IMR-90 (cell line): ENCODE results near the gene THSD7B. TPM values are rescaled to one million over a fixed set of nuclear protein-coding genes. Genes with fewer than 3 reads are reported as not detected.

Experiments used
- ATAC-seq: fragments of 200-7000 bp; cut with Tn5 transposase; 2 replicates; pipeline ENCODE4 v1.9.1; 2020; ENCODE audit warnings: low read depth, mild to moderate bottlenecking, moderate library complexity
- BruUV-seq: library from RNA; stranded (reverse); fragments of 400-500 nt; replicated peaks from 2 replicates; lab custom pipeline; 2021; lab: Mats Ljungman, UMichigan
- CTCF ChIA-PET: fragments of 300-600 bp; formaldehyde crosslinking; extraction: SDS; loops from one replicate; lab custom pipeline; 2021; ENCODE audit warnings: antibody characterized with exemption; lab: Yijun Ruan, JAX
- POLR2A ChIA-PET: fragments of 300-600 bp; sonication (Branson Sonifier 250); formaldehyde crosslinking; loops from one replicate; lab custom pipeline; 2022; ENCODE audit warnings: antibody characterized with exemption; ENCODE audit not compliant: unreplicated experiment; lab: Charles Lee
- DNase-seq: peaks from one replicate; pipeline ENCODE4 v3.0.0; 2013
- H2AFZ ChIP-seq: replicated peaks from 2 replicates; pipeline ENCODE3; 2013; ENCODE audit warnings: low read length, mild to moderate bottlenecking; ENCODE audit not compliant: poor library complexity
- H2AK5ac ChIP-seq: 2 replicates; pipeline ENCODE4 v1.6.1; 2013; ENCODE audit warnings: low read depth, low read length, inconsistent platforms
- H2AK9ac ChIP-seq: replicated peaks from 2 replicates; pipeline ENCODE3; 2013; ENCODE audit warnings: mild to moderate bottlenecking, low read depth, low read length, moderate library complexity; ENCODE audit not compliant: poor library complexity
- H2BK120ac ChIP-seq: 2 replicates; pipeline ENCODE4 v1.6.1; 2013; ENCODE audit warnings: low read depth, low read length, inconsistent platforms
- H2BK15ac ChIP-seq: 3 replicates; pipeline ENCODE4 v1.6.1; 2013; ENCODE audit warnings: low read depth, low read length, inconsistent platforms
- H2BK20ac ChIP-seq: 2 replicates; pipeline ENCODE4 v1.6.1; 2013; ENCODE audit warnings: low read depth, mild to moderate bottlenecking, inconsistent platforms, low read length, moderate library complexity
- H2BK5ac ChIP-seq: 2 replicates; pipeline ENCODE4 v1.6.1; 2013; ENCODE audit warnings: mild to moderate bottlenecking, low read depth, low read length, inconsistent platforms; ENCODE audit not compliant: poor library complexity, severe bottlenecking
- H3K14ac ChIP-seq: replicated peaks from 2 replicates; pipeline ENCODE4 v1.6.1; 2013; ENCODE audit warnings: low read depth, low read length, inconsistent platforms
- H3K18ac ChIP-seq: 2 replicates; pipeline ENCODE4 v1.6.1; 2013; ENCODE audit warnings: low read depth, low read length, control low read depth
- H3K23ac ChIP-seq: 2 replicates; pipeline ENCODE4 v1.6.1; 2013; ENCODE audit warnings: low read depth, low read length, inconsistent platforms
- H3K27ac ChIP-seq: 2 replicates; pipeline ENCODE4 v1.5.1; 2013; ENCODE audit warnings: mild to moderate bottlenecking, control low read depth, low read length; ENCODE audit not compliant: insufficient read depth
- H3K27me3 ChIP-seq: 2 replicates; pipeline ENCODE4 v1.6.1; 2013; ENCODE audit warnings: low read length; ENCODE audit not compliant: control insufficient read depth, insufficient read depth
- H3K36me3 ChIP-seq: 2 replicates; pipeline ENCODE4 v1.6.1; 2013; ENCODE audit warnings: low read length, mixed read lengths; ENCODE audit not compliant: control insufficient read depth, insufficient read depth
- H3K4ac ChIP-seq: 2 replicates; pipeline ENCODE4 v1.6.1; 2013; ENCODE audit warnings: low read depth, low read length, inconsistent platforms
- H3K4me1 ChIP-seq: 2 replicates; pipeline ENCODE4 v1.6.1; 2013; ENCODE audit warnings: low read length, mixed read lengths; ENCODE audit not compliant: control insufficient read depth, insufficient read depth
- H3K4me2 ChIP-seq: 2 replicates; pipeline ENCODE4 v1.6.1; 2013; ENCODE audit warnings: low read depth, mild to moderate bottlenecking, control low read depth, low read length, moderate library complexity
- H3K4me3 ChIP-seq: 2 replicates; pipeline ENCODE4 v1.5.1; 2013; ENCODE audit warnings: low read depth, mild to moderate bottlenecking, control low read depth, low read length, moderate library complexity; ENCODE audit not compliant: insufficient read depth
- H3K56ac ChIP-seq: 2 replicates; pipeline ENCODE4 v1.6.1; 2013; ENCODE audit warnings: low read length, inconsistent platforms; ENCODE audit not compliant: insufficient read depth; ENCODE audit errors: extremely low read depth
- H3K79me1 ChIP-seq, 2 experiments: 2 replicates each; pipeline ENCODE4 v1.6.1; 2013; ENCODE audit warnings: low read length in 2 of 2, inconsistent platforms in 1 of 2, low read depth in 1 of 2
- H3K9ac ChIP-seq: 2 replicates; pipeline ENCODE4 v1.6.1; 2013; ENCODE audit warnings: low read depth, low read length, control low read depth
- H3K9me1 ChIP-seq: 2 replicates; pipeline ENCODE4 v1.6.1; 2013; ENCODE audit warnings: low read length, inconsistent platforms; ENCODE audit not compliant: insufficient read depth
- H3K9me3 ChIP-seq: 2 replicates; pipeline ENCODE4 v1.6.1; 2013; ENCODE audit warnings: low read length; ENCODE audit not compliant: control insufficient read depth, insufficient read depth
- H4K20me1 ChIP-seq: 2 replicates; pipeline ENCODE4 v1.6.1; 2013; ENCODE audit warnings: low read length, inconsistent platforms; ENCODE audit not compliant: insufficient read depth
- H4K5ac ChIP-seq: 2 replicates; pipeline ENCODE4 v1.6.1; 2013; ENCODE audit warnings: mild to moderate bottlenecking, low read depth, low read length, control low read depth
- H4K8ac ChIP-seq, 2 experiments: 2 replicates each; pipeline ENCODE4 v1.6.1; 2013; ENCODE audit warnings: low read depth in 2 of 2, low read length in 2 of 2, control low read depth in 1 of 2, inconsistent platforms in 1 of 2
- H4K91ac ChIP-seq: 2 replicates; pipeline ENCODE4 v1.6.1; 2013; ENCODE audit warnings: low read depth, low read length, inconsistent platforms; ENCODE audit not compliant: insufficient read depth
- BHLHE40 ChIP-seq: fragments of 150-350 bp; IDR thresholded peaks from 2 replicates; pipeline ENCODE4 v1.6.1; 2016; ENCODE audit warnings: mild to moderate bottlenecking, low read depth, low read length
- CEBPB ChIP-seq: IDR thresholded peaks from 2 replicates; pipeline ENCODE4 v1.6.1; 2012; ENCODE audit warnings: low read depth, low read length, improper control_type of control experiment
- CHD1 ChIP-seq: IDR thresholded peaks from 2 replicates; pipeline ENCODE4 v1.6.1; 2012; ENCODE audit warnings: low read depth, low read length, improper control_type of control experiment
- FOS ChIP-seq: fragments of 150-350 bp; IDR thresholded peaks from 2 replicates; pipeline ENCODE4 v1.6.1; 2016; ENCODE audit warnings: low read depth, low read length
- MAFK ChIP-seq: IDR thresholded peaks from 2 replicates; pipeline ENCODE4 v1.6.1; 2012; ENCODE audit warnings: low read depth, low read length, improper control_type of control experiment
- MAZ ChIP-seq: IDR thresholded peaks from 2 replicates; pipeline ENCODE4 v1.6.1; 2012; ENCODE audit warnings: low read depth, mild to moderate bottlenecking, low read length, improper control_type of control experiment, moderate library complexity, borderline replicate concordance
- MXI1 ChIP-seq: IDR thresholded peaks from 2 replicates; pipeline ENCODE4 v1.6.1; 2012; ENCODE audit warnings: low read depth, mild to moderate bottlenecking, low read length, moderate library complexity, borderline replicate concordance
- NFE2L2 ChIP-seq: fragments of 150-350 bp; IDR thresholded peaks from 2 replicates; pipeline ENCODE4 v1.6.1; 2016; ENCODE audit warnings: low read depth, mild to moderate bottlenecking, low read length
- POLR2A ChIP-seq: IDR thresholded peaks from 2 replicates; pipeline ENCODE4 v1.6.1; 2012; ENCODE audit warnings: mild to moderate bottlenecking, low read depth, low read length
- RAD21 ChIP-seq: IDR thresholded peaks from 2 replicates; pipeline ENCODE4 v1.6.1; 2012; ENCODE audit warnings: low read length, improper control_type of control experiment
- RCOR1 ChIP-seq: IDR thresholded peaks from 2 replicates; pipeline ENCODE4 v1.6.1; 2012; ENCODE audit warnings: mild to moderate bottlenecking, low read length, improper control_type of control experiment; ENCODE audit not compliant: insufficient replicate concordance
- RFX5 ChIP-seq: IDR thresholded peaks from 2 replicates; pipeline ENCODE4 v1.8.0; 2012; ENCODE audit warnings: low read depth, mild to moderate bottlenecking, low read length, moderate library complexity
- SMC3 ChIP-seq: fragments of 150-350 bp; IDR thresholded peaks from 2 replicates; pipeline ENCODE4 v1.6.1; 2016; ENCODE audit warnings: low read depth, mild to moderate bottlenecking, antibody characterized with exemption, low read length, moderate library complexity
- WGBS, 2 experiments: methylation state at CpG; one replicate each; pipeline versions ENCODE4 v1.1.5 to v1.1.7; 2013; ENCODE audit warnings: missing lambda C conversion rate in 2 of 2; ENCODE audit not compliant: insufficient read length in 1 of 2; ENCODE audit errors: extremely low coverage in 2 of 2; 5-methylcytosine and 5-hydroxymethylcytosine counted together
- dilution Hi-C: fragments of 300-500 bp; cut with HindIII; formaldehyde crosslinking; loops from one replicate; pipeline ENCODE4 v1.14.3; 2018; ENCODE audit warnings: low sequenced_read_pairs; ENCODE audit not compliant: unreplicated experiment
- in situ Hi-C: fragments of 300-500 bp; cut with MboI; formaldehyde crosslinking; loops from 3 replicates; pipeline ENCODE4 v1.14.3; 2019; ENCODE audit warnings: low sequenced_read_pairs, inconsistent platforms, mixed read lengths
- intact Hi-C: fragments of 100-400 bp; cut with micrococcal nuclease; formaldehyde crosslinking; loops from 2 replicates; pipeline ENCODE4 v1.10.0; 2022
- polyA plus RNA-seq, 3 experiments: library from polyadenylated mRNA; depleted of rRNA; stranded (reverse); fragments of >200 nt; gene quantifications; 2 replicates each; pipeline ENCODE4 v1.2.3, GENCODE V29; 2012; ENCODE audit warnings: low replicate concordance in 1 of 3
- total RNA-seq: library from RNA; depleted of rRNA; stranded (reverse); fragments of >200 nt; gene quantifications from 2 replicates; pipeline ENCODE4 v1.2.3, GENCODE V29; 2012
- TF ChIP-seq, protein P1 (sequence below): fragments of 150-350 bp; IDR thresholded peaks from 2 replicates; pipeline ENCODE4 v1.6.1; 2017; ENCODE audit warnings: mild to moderate bottlenecking, antibody characterized with exemption, low read length, low read depth
- TF ChIP-seq, protein P2 (sequence below): fragments of 150-350 bp; IDR thresholded peaks from 2 replicates; pipeline ENCODE4 v1.6.1; 2016; ENCODE audit warnings: low read depth, mild to moderate bottlenecking, low read length, moderate library complexity, borderline replicate concordance
- TF ChIP-seq, protein P3 (sequence below): conservative IDR thresholded peaks from 2 replicates; pipeline ENCODE4 v1.5.1; 2012; ENCODE audit warnings: mild to moderate bottlenecking, low read depth, low read length, improper control_type of control experiment

Gene THSD7B
- total and polyA plus RNA-seq, 2 of the 4 experiments (the other 2 are of a cell fraction): not detected

DNA sequence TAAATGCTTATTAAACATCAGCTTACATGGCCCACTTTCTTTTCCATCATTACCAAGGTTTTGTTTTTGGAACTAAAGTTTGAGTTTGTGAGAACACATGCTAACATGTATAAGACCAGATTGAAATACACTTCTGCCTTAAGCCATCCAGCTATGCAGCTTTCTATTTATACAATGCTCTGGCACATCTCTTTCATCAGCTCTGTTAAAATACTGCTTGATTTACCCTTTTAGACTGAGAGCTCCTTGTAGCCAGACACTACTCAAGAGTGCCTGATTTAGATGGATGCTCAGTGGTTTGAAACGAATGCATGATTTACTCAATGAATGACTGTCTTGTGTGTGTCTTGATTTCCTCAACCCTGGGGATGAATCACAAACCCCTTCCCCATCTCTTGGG, 392.5 kb downstream of the THSD7B start:
- Histone ChIP-seq H2BK120ac (no peak overlapping the region), H3K4me2 (no peak overlapping the region), H2AK5ac (no peak overlapping the region), H4K91ac (no peak overlapping the region), H3K36me3 (no peaks in the 10 kb centered on the region), H3K27me3 (no peaks in the 10 kb centered on the region), H3K9me1 (no peaks in the 10 kb centered on the region), H2AFZ (no peak overlapping the region), H4K20me1 (no peaks in the 10 kb centered on the region), H3K56ac (no peak overlapping the region), H3K9ac (no peak overlapping the region), H2BK5ac (no peak overlapping the region), H3K4ac (no peak overlapping the region), H4K8ac (no peak overlapping the region), H3K14ac (no peak overlapping the region), H4K5ac (no peak overlapping the region), H3K23ac (no peak overlapping the region), H2BK20ac (no peak overlapping the region), H3K27ac (no peak overlapping the region), H2AK9ac (no peak overlapping the region), H3K4me3 (no peak overlapping the region), H3K18ac (no peak overlapping the region), H3K9me3 (peaks cover 12% of the 10 kb centered on the region; the same call in 1 of the 2 replicates), H2BK15ac (no peak overlapping the region), H3K79me1 (no peaks in the 10 kb centered on the region), H3K4me1 (no peaks in the 10 kb centered on the region)
- no CpG with 5 or more reads among the region's 1 CpG for WGBS, 2 experiments
- dilution Hi-C loops: no loop called here
- BruUV-seq: no TSS peak
- in situ Hi-C loops: no loop called here
- ChIA-PET POLR2A (no interaction called here), CTCF (no interaction called here)
- DNase-seq: no peak
- ATAC-seq: no peak
- intact Hi-C loops: no loop called here
- no peak for TF ChIP-seq CHD1
- TF ChIP-seq POLR2A: no peak
- no peak for TF ChIP-seq MAZ
- no peak for TF ChIP-seq RFX5
- no peak for TF ChIP-seq FOS
- TF ChIP-seq, protein P1, sequence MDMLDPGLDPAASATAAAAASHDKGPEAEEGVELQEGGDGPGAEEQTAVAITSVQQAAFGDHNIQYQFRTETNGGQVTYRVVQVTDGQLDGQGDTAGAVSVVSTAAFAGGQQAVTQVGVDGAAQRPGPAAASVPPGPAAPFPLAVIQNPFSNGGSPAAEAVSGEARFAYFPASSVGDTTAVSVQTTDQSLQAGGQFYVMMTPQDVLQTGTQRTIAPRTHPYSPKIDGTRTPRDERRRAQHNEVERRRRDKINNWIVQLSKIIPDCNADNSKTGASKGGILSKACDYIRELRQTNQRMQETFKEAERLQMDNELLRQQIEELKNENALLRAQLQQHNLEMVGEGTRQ: no peak
- TF ChIP-seq, protein P2, sequence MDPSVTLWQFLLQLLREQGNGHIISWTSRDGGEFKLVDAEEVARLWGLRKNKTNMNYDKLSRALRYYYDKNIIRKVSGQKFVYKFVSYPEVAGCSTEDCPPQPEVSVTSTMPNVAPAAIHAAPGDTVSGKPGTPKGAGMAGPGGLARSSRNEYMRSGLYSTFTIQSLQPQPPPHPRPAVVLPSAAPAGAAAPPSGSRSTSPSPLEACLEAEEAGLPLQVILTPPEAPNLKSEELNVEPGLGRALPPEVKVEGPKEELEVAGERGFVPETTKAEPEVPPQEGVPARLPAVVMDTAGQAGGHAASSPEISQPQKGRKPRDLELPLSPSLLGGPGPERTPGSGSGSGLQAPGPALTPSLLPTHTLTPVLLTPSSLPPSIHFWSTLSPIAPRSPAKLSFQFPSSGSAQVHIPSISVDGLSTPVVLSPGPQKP: no peak
- no peak for TF ChIP-seq CEBPB
- no peak for TF ChIP-seq SMC3
- TF ChIP-seq MXI1: no peak
- TF ChIP-seq RAD21: no peak
- no peak for TF ChIP-seq RCOR1
- no peak for TF ChIP-seq BHLHE40
- no peak for TF ChIP-seq NFE2L2
- no peak for TF ChIP-seq MAFK
- TF ChIP-seq, protein P3, sequence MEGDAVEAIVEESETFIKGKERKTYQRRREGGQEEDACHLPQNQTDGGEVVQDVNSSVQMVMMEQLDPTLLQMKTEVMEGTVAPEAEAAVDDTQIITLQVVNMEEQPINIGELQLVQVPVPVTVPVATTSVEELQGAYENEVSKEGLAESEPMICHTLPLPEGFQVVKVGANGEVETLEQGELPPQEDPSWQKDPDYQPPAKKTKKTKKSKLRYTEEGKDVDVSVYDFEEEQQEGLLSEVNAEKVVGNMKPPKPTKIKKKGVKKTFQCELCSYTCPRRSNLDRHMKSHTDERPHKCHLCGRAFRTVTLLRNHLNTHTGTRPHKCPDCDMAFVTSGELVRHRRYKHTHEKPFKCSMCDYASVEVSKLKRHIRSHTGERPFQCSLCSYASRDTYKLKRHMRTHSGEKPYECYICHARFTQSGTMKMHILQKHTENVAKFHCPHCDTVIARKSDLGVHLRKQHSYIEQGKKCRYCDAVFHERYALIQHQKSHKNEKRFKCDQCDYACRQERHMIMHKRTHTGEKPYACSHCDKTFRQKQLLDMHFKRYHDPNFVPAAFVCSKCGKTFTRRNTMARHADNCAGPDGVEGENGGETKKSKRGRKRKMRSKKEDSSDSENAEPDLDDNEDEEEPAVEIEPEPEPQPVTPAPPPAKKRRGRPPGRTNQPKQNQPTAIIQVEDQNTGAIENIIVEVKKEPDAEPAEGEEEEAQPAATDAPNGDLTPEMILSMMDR: no peak
